ENCODE results near the gene TTLL8.

TTLL8 gene

DNA sequence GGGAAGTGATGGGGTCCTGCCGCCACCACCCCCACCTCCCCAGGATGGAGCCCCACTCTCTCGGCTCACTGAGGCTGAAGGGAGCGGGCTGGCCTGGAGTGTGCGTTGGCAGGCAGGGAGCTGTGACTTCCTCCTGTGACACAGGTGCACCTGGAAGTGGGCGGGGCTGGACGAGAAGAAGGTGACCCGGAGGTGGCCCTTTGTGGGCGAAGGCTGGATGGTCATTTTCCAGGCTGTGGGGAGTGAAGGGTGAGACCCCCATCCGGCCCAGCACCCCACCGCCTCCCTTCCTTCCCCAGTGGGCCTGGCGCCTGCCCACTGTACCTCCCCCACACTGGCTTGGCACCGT lies 60.9 kb downstream of the TTLL8 start:
- TF ChIP-seq FOXP2 (optimal IDR thresholded peaks at IDR 0.05; ENCODE audit: borderline replicate concordance, extremely low read depth, extremely low read length, insufficient read depth) (no peak), POLR2AphosphoS5 (IDR thresholded peaks at IDR 0.05; ENCODE audit: low read depth, low read length) (no peak), SIN3A (IDR thresholded peaks at IDR 0.05; ENCODE audit: borderline replicate concordance, insufficient read depth, low read length) (no peak), TAF1 (IDR thresholded peaks at IDR 0.05; ENCODE audit: borderline replicate concordance, insufficient read depth, low read length) (no peak)
- TF ChIP-seq, protein P1, sequence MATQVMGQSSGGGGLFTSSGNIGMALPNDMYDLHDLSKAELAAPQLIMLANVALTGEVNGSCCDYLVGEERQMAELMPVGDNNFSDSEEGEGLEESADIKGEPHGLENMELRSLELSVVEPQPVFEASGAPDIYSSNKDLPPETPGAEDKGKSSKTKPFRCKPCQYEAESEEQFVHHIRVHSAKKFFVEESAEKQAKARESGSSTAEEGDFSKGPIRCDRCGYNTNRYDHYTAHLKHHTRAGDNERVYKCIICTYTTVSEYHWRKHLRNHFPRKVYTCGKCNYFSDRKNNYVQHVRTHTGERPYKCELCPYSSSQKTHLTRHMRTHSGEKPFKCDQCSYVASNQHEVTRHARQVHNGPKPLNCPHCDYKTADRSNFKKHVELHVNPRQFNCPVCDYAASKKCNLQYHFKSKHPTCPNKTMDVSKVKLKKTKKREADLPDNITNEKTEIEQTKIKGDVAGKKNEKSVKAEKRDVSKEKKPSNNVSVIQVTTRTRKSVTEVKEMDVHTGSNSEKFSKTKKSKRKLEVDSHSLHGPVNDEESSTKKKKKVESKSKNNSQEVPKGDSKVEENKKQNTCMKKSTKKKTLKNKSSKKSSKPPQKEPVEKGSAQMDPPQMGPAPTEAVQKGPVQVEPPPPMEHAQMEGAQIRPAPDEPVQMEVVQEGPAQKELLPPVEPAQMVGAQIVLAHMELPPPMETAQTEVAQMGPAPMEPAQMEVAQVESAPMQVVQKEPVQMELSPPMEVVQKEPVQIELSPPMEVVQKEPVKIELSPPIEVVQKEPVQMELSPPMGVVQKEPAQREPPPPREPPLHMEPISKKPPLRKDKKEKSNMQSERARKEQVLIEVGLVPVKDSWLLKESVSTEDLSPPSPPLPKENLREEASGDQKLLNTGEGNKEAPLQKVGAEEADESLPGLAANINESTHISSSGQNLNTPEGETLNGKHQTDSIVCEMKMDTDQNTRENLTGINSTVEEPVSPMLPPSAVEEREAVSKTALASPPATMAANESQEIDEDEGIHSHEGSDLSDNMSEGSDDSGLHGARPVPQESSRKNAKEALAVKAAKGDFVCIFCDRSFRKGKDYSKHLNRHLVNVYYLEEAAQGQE (IDR thresholded peaks at IDR 0.05; ENCODE audit: insufficient read depth in 1 of 2, low read depth in 2 of 2, low read length in 2 of 2), result no peak

DNA sequence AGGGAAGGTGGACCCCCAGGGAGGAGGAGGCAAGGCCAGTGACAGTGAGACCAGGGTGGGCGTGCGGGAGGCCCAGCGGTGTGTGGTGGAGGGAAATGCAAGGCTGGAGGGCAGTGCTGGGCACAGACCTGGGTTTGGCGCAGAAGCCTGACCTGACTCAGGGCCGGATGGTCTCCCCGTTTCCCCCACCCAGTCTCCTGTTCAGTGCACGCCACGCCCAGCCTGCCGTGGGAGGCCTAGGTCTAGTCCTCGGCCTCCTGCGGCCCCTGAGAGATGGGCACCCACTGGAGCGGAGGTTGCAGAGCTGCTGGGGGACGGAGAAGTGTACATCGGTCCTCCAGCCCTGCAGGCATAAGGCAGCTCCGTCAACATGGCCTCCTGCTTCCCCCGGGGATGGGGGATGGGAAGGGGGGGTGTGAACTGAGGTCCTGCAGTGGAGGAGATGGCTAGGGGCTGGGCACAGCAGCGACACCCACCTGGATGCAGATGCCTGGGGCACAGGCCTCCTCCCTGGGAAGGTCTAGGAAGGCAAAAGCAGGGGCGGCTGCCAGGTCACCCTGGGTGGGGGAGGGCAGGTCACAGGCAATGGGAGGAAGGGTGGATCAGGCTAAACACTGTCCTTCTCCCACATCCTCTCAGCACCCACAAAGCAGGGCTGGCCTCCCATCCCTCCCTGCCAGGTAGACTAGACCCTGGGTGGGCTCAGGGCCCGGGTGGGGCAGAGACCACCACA lies 61.4 kb downstream of the TTLL8 start:
- TF ChIP-seq FOXP2 (optimal IDR thresholded peaks at IDR 0.05; ENCODE audit: borderline replicate concordance, extremely low read depth, extremely low read length, insufficient read depth) (no peak), SIN3A (IDR thresholded peaks at IDR 0.05; ENCODE audit: borderline replicate concordance, insufficient read depth, low read length) (no peak), POLR2AphosphoS5 (IDR thresholded peaks at IDR 0.05; ENCODE audit: low read depth, low read length) (no peak), TAF1 (IDR thresholded peaks at IDR 0.05; ENCODE audit: borderline replicate concordance, insufficient read depth, low read length) (no peak)
- TF ChIP-seq, protein P1 (IDR thresholded peaks at IDR 0.05; ENCODE audit: insufficient read depth in 1 of 2, low read depth in 2 of 2, low read length in 2 of 2), result no peak

DNA sequence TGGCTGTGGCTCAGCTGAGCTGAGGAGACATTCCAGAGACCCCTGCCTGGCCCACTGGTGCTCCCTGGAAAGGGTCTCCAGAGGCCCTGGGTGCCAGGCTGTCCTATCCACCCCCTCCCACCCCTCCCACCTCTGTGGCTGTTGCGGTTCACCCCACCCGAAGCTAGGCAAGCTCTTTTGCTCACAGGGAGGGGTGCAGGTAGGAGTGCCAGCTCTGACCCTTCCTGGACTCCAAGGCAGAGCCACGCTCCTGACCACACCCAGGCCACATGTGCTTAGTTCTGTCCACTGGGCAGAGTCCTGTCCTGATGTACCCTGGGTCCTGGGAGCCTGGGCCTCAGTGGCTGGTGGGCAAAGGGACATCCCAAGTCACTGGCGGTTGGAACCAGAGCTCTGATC lies 62.0 kb downstream of the TTLL8 start:
- TF ChIP-seq FOXP2 (optimal IDR thresholded peaks at IDR 0.05; ENCODE audit: borderline replicate concordance, extremely low read depth, extremely low read length, insufficient read depth) (no peak), POLR2AphosphoS5 (IDR thresholded peaks at IDR 0.05; ENCODE audit: low read depth, low read length) (no peak), SIN3A (IDR thresholded peaks at IDR 0.05; ENCODE audit: borderline replicate concordance, insufficient read depth, low read length) (no peak), TAF1 (IDR thresholded peaks at IDR 0.05; ENCODE audit: borderline replicate concordance, insufficient read depth, low read length) (no peak)
- TF ChIP-seq, protein P1 (IDR thresholded peaks at IDR 0.05; ENCODE audit: insufficient read depth in 1 of 2, low read depth in 2 of 2, low read length in 2 of 2), result no peak

DNA sequence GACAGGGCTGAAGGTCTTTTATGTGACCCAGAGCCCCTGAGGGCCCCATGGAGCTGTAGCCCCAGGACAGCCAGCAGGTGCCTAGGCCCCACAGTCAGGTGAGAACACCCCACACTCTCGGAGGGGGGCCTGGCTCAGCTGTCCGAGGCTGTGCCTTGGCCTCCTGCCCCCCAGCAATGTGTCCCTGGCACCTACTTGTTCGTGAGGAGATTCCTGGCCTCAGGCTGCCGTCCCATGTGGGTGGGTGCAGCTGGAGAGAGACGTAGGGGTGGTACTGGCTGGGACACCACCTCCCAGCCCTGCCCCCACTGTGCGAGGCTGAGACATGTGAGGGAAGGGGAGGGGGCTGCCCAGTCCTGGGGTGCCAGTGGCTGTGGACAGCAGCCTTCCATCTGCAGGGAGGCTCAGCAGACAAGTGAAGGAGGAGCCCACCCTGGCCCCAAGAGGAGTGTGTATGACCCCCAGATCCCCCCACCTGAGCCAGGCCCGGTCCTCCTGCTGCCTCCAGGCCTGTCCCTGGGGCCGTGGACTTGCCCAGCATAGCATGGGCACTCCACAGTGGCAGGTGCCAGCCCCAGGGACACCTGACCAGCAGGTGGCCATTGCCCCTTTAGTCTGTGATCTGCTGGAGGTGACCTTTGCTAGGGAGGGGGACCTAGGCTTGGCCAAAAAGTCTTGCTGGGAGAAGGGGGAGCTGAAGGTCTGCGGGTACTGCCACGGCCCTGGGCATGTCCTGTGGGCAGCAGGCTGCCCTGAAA lies 62.6 kb downstream of the TTLL8 start:
- no peak for TF ChIP-seq SIN3A (IDR thresholded peaks at IDR 0.05; ENCODE audit: borderline replicate concordance, insufficient read depth, low read length)
- TF ChIP-seq, protein P1 (IDR thresholded peaks at IDR 0.05; ENCODE audit: insufficient read depth in 1 of 2, low read depth in 2 of 2, low read length in 2 of 2), result no peak
- no peak for TF ChIP-seq FOXP2 (optimal IDR thresholded peaks at IDR 0.05; ENCODE audit: borderline replicate concordance, extremely low read depth, extremely low read length, insufficient read depth)
- TF ChIP-seq TAF1 (IDR thresholded peaks at IDR 0.05; ENCODE audit: borderline replicate concordance, insufficient read depth, low read length), result no peak
- no peak for TF ChIP-seq POLR2AphosphoS5 (IDR thresholded peaks at IDR 0.05; ENCODE audit: low read depth, low read length)

All from PFSK-1 (cell line).